Ovary (tissue), 9 donors: ENCODE measurements around the gene DGKQ. TPM values are rescaled to one million over a fixed set of nuclear protein-coding genes. Genes with fewer than 3 reads are reported as not detected.
A peak's percentile ranks its signal among the peaks of the same experiment; 100 is the strongest.

Experiments
- DNase-seq, 5 donors: peaks; one replicate each; pipeline ENCODE4 v3.0.0-alpha.2; 2019 to 2020
- H3K27ac ChIP-seq, 2 donors: fragments of 200-600 bp; one replicate each; pipeline versions ENCODE4 v1.5.1 to v1.8.0; 2019 to 2022
- H3K27me3 ChIP-seq: fragments of 200-600 bp; one replicate; pipeline ENCODE4 v1.8.0; 2022
- H3K36me3 ChIP-seq: fragments of 200-600 bp; sonication (generic); one replicate; pipeline ENCODE4 v1.5.1; 2019
- H3K4me1 ChIP-seq: one replicate; pipeline ENCODE4 v1.8.1; 2013; ENCODE audit warnings: mild to moderate bottlenecking, moderate library complexity; ENCODE audit not compliant: insufficient read depth
- H3K4me3 ChIP-seq: fragments of 200-600 bp; sonication (generic); one replicate; pipeline ENCODE4 v1.5.1; 2017
- H3K9me3 ChIP-seq, 2 donors: fragments of 200-600 bp in 1 of 2; sonication (generic) in 1 of 2; one replicate each; pipeline versions ENCODE4 v1.5.1 to v1.8.1; 2013 to 2019; ENCODE audit warnings: mild to moderate bottlenecking in 1 of 2, moderate library complexity in 1 of 2
- EP300 ChIP-seq: sonication (generic); formaldehyde crosslinking; IDR thresholded peaks from one replicate; pipeline ENCODE4 v1.6.1; 2017; ENCODE audit warnings: antibody characterized with exemption
- POLR2A ChIP-seq: fragments of 450-650 bp; IDR thresholded peaks from one replicate; pipeline ENCODE4 v1.6.1; 2017; ENCODE audit warnings: antibody characterized with exemption, mild to moderate bottlenecking, moderate library complexity
- whole genome bisulfite sequencing, 3 donors: extraction: QIAGEN DNeasy Blood & Tissue Kit in 1 of 3; methylation state at CpG; one replicate each; pipeline versions ENCODE4 v1.1.5 to v1.1.7; 2013 to 2017; 5-methylcytosine and 5-hydroxymethylcytosine counted together
- intact Hi-C, 4 donors: fragments of 100-400 bp; cut with DNase I; formaldehyde crosslinking; loops; one replicate each; pipeline versions ENCODE4 v1.11.0 to v1.15.1; 2022 to 2023
- polyA plus RNA-seq, 2 donors: library from polyadenylated mRNA; stranded (reverse); fragments of 200-250 nt in 1 of 2; fragments of 350-450 nt in 1 of 2; fragmentation: Illumina TruSeq in 1 of 2; extraction: RNeasy Lipid Tissue Mini Kit (QIAGEN cat#74804) in 1 of 2; gene quantifications; one replicate each; pipeline ENCODE4 v1.2.3, GENCODE V29; 2013 to 2014
- total RNA-seq, 7 donors: library from RNA; depleted of rRNA in 2 of 7; stranded (reverse); fragments of >200 nt in 2 of 7; fragmentation: NEBNext Ultra II Directional in 3 of 7; extraction: Animal tissue kit (Norgen Biotek cat#: 25700) in 3 of 7; gene quantifications; one replicate each; pipeline versions ENCODE4 v1.1.0 to v1.2.4, GENCODE V29; 2016 to 2023
- TF ChIP-seq, protein P1 (sequence below), 3 donors: fragments of 450-650 bp in 2 of 3; fragments of 200-600 bp in 1 of 3; IDR thresholded peaks; one replicate each; pipeline versions ENCODE4 v1.5.1 to v1.8.0; 2016 to 2022; ENCODE audit warnings: antibody characterized with exemption in 3 of 3, mild to moderate bottlenecking in 1 of 3
- donor health status: DM: no; HTN: no; CAD: no; lungs with moderate emphysema.
- donor health status: DM: no; HTN: no; CAD: no.
- donor health status: Bipolar disorder and iron deficiency.
- donor health status: DM: yes; HTN: yes; CAD: no.
- donor health status: DM: no; HTN: no; CAD: no.
- donor health status: DM: yes; HTN: yes; CAD: no.

DGKQ gene
- total and polyA plus RNA-seq, 9 donors: 0.53 to 12.9 (median 6.9) TPM

DNA sequence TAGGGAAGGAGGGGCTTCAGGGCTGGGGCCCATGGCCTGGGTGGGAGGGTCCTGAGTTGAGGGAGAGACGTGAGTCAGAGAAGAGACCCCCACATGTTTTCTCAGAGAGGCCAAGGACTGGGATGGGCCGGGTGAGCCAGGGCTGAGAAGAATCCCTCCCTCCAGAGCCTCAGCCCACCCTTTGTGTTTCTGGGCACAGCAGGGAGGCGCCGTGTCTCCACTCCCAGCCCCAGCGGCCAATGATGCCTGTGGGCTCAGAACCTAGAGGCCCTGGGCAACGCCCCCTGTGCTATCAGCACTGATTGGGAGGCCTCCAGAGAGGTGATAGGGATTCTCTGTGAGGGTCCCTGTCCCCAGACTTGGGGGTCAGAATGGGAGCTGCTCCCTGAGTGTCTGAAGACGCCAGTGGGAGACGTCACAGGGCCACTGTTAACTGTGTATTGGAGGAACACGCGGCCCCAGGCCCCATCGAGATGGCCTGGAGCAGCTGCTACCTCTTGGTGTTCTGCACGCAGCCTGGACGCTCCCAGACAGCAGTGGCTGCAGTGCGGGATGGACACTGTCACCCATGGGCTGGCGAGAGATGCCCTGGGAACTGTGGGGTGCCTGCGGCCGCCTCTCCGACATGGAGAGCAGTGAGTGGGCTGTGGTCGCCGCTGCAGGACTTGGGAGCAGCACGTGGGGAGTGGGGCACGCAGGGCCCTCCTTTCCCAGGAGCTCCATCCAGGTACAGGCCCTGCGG is 46.5 kb upstream of the DGKQ start:
- intact Hi-C loops: loop anchor here in 1 of 4 donors (10.0 kb wide), 1 partner anchor 215 kb away; no protein-coding TSS in a partner anchor
- peaks cover 16% of the 10 kb centered on the region for H3K4me1 ChIP-seq
- peak in 2 of 5 donors; percentile 47 to 70 for DNase-seq
- H3K4me3 ChIP-seq: no peak overlapping the region
- no peaks in the 10 kb centered on the region for H3K9me3 ChIP-seq
- H3K36me3 ChIP-seq: no peaks in the 10 kb centered on the region
- TF ChIP-seq EP300: no peak
- no peaks in the 10 kb centered on the region for H3K27me3 ChIP-seq
- H3K27ac ChIP-seq: peak overlapping the region; percentile 24 to 34
- WGBS, 3 donors: 57 to 71% (median 62%) methylated on average over 23 of the region's 23 CpGs

DNA sequence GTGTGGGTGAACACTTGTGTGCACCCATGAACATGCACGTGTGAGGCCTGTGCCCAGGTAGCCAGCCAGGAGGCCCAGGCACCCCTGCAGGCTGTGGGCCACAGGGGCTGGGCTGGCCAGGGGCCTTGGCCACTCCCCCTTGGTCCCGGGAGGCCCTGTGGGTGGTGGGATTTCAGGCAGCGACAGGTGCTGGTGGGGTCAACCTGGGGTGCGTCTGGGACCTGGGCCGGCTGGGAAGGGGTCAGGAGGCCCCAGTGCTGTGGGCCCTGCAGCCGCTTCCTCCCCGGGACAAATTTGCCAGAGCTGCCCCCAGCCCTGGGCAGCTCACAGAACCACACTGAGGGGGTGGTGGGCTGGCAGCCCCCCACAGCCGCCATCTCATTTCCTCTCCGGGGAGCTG is 46.0 kb upstream of the DGKQ start:
- Histone ChIP-seq H3K27ac (peak overlapping the region; percentile 24 to 34), H3K4me3 (no peak overlapping the region), H3K36me3 (no peaks in the 10 kb centered on the region), H3K9me3 (no peaks in the 10 kb centered on the region), H3K4me1 (peaks cover 16% of the 10 kb centered on the region), H3K27me3 (no peaks in the 10 kb centered on the region)
- DNase-seq: no peak
- TF ChIP-seq EP300 (no peak), POLR2A (no peak)
- TF ChIP-seq, protein P1, sequence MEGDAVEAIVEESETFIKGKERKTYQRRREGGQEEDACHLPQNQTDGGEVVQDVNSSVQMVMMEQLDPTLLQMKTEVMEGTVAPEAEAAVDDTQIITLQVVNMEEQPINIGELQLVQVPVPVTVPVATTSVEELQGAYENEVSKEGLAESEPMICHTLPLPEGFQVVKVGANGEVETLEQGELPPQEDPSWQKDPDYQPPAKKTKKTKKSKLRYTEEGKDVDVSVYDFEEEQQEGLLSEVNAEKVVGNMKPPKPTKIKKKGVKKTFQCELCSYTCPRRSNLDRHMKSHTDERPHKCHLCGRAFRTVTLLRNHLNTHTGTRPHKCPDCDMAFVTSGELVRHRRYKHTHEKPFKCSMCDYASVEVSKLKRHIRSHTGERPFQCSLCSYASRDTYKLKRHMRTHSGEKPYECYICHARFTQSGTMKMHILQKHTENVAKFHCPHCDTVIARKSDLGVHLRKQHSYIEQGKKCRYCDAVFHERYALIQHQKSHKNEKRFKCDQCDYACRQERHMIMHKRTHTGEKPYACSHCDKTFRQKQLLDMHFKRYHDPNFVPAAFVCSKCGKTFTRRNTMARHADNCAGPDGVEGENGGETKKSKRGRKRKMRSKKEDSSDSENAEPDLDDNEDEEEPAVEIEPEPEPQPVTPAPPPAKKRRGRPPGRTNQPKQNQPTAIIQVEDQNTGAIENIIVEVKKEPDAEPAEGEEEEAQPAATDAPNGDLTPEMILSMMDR (IDR thresholded peaks at IDR 0.05): no peak
- WGBS, 3 donors: 22 to 37% (median 34%) methylated on average over 7 to 9 of the region's 9 CpGs
- intact Hi-C loops: loop anchor here in 1 of 4 donors (10.0 kb wide), 1 partner anchor 215 kb away; no protein-coding TSS in a partner anchor

DNA sequence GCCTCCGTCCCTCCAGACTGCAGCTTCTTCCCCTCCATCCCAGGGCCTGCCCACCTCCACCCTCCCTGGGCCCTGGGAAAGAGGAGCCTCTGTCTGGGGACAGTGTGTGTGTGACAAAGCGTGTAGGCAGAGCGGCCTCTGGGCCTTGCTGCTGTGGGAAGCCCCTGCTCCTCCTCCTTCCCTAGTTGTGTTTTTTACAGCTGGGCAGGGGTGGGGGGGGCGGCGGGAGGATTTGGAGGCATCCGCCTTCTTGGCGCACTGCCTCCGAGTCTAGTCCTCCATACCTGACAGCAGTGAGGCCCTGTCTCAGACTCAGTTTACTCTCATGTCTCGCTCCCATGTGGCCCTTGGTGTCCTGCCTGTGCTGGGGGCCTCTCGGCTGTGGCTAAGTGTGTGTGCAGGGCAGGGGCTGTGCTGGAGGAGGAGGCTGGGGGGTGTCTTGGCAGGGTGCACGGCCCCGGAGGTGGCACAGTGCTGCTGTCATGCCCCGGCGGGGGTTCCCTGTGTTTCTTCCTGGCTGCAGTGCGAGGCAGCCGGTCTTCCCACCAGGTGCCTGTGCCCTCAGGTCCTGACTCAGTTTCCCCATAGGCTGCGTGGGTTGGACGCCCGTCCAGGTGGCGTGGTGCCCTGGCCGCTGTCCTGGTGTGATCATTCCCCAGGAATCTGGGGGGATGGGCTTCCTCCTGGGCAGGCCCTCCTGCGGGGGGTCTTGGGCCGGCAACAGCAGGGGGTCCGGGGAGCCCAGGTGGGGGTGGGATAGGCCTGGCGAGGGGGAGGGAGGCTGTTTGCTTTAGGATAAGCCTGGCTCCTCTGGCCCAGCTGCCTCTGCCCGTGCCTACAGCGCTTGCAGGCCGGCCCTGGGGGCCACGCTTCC is 45.0 kb upstream of the DGKQ start:
- 46 to 47% (median 47%) methylated on average over 25 to 29 of the region's 29 CpGs for WGBS, 3 donors
- Histone ChIP-seq H3K4me3 (no peak overlapping the region), H3K36me3 (no peaks in the 10 kb centered on the region), H3K27ac (peak overlapping the region; percentile 24 to 34), H3K4me1 (peaks cover 16% of the 10 kb centered on the region), H3K9me3 (no peaks in the 10 kb centered on the region), H3K27me3 (no peaks in the 10 kb centered on the region)
- TF ChIP-seq POLR2A (no peak), EP300 (no peak)
- TF ChIP-seq, protein P1 (IDR thresholded peaks at IDR 0.05): no peak
- intact Hi-C loops: loop anchor here in 1 of 4 donors (10.0 kb wide), 1 partner anchor 216 kb away; no protein-coding TSS in a partner anchor
- peak in 3 of 5 donors; percentile 54 to 68 (median 63) for DNase-seq

DNA sequence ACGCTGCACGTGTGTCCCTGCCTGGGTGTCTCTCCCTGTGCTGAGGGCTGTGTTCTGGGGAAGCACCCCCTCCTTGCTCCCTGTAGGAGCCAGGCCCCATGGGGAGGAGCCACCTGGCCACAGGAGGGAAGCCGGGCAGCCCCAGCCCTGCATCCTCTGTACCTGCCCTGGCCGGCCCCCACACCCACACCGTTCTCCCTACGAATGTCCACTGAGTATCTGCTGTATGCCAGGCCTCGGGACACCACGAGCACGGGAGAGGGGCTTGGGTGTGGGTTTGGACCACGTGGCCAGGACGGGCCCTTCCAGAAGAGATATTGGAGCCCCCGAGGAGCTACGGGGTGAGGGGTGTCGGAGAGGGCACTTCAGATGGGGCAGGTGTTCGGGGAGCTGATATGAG is 44.3 kb upstream of the DGKQ start:
- intact Hi-C loops: loop anchor here in 1 of 4 donors (10.0 kb wide), 1 partner anchor 217 kb away; no protein-coding TSS in a partner anchor
- Histone ChIP-seq H3K9me3 (no peaks in the 10 kb centered on the region), H3K27ac (no peak overlapping the region), H3K4me3 (no peak overlapping the region), H3K4me1 (peaks cover 22% of the 10 kb centered on the region), H3K27me3 (no peaks in the 10 kb centered on the region), H3K36me3 (no peaks in the 10 kb centered on the region)
- TF ChIP-seq POLR2A (no peak), EP300 (no peak)
- TF ChIP-seq, protein P1 (IDR thresholded peaks at IDR 0.05): no peak
- no peak for DNase-seq
- WGBS, 3 donors: 49 to 68% (median 55%) methylated on average over 14 to 15 of the region's 15 CpGs
